ENCODE measurements around the gene PCDHA1. TPM values are rescaled to one million over a fixed set of nuclear protein-coding genes. Genes with fewer than 3 reads are reported as not detected.

PCDHA1 gene
- total RNA-seq, 1 experiment from 2014 or later = not detected

DNA sequence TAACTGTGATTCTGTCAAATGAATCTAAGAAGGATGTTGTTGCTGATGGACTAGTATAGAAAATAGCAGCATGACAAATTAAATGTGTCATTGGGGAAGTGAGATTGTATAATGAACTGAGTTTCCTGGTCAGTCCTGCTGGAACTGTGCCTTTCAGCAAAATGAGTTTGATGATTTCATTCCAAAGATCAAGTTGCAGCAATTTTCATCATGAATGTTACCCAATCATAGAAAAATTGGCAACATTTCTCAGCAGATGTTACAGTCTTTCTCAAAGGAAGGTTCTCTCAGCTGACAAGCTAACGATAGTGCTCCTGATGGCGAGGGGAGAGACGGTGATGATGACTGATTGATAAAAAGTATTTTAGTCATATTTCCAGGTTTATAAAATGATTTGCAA, 191.1 kb downstream of the PCDHA1 start:
- BruUV-seq (replicated peaks) = no TSS peak
- POLR2A ChIA-PET = no interaction called here
- no peaks in the 10 kb centered on the region for H3K9me3 Mint-ChIP-seq (ENCODE audit: unreplicated experiment)
- no peak for DNase-seq
- peaks cover 6% of the 10 kb centered on the region for H3K27me3 Mint-ChIP-seq (ENCODE audit: insufficient read depth, unreplicated experiment)
- TF ChIP-seq, protein P1, sequence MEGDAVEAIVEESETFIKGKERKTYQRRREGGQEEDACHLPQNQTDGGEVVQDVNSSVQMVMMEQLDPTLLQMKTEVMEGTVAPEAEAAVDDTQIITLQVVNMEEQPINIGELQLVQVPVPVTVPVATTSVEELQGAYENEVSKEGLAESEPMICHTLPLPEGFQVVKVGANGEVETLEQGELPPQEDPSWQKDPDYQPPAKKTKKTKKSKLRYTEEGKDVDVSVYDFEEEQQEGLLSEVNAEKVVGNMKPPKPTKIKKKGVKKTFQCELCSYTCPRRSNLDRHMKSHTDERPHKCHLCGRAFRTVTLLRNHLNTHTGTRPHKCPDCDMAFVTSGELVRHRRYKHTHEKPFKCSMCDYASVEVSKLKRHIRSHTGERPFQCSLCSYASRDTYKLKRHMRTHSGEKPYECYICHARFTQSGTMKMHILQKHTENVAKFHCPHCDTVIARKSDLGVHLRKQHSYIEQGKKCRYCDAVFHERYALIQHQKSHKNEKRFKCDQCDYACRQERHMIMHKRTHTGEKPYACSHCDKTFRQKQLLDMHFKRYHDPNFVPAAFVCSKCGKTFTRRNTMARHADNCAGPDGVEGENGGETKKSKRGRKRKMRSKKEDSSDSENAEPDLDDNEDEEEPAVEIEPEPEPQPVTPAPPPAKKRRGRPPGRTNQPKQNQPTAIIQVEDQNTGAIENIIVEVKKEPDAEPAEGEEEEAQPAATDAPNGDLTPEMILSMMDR (IDR thresholded peaks at IDR 0.05; ENCODE audit: insufficient read depth in 1 of 2, low read depth in 1 of 2, low read length in 1 of 2, severe bottlenecking in 1 of 2, unreplicated experiment in 1 of 2) = no peak
- H3K4me1 Mint-ChIP-seq (ENCODE audit: low read depth, unreplicated experiment) = no peaks in the 10 kb centered on the region
- no peaks in the 10 kb centered on the region for H3K9me3 ChIP-seq
- no peaks in the 10 kb centered on the region for H3K36me3 ChIP-seq (ENCODE audit: control insufficient read depth, insufficient read depth, low read length)
- no peaks in the 10 kb centered on the region for H3K4me1 ChIP-seq
- no peaks in the 10 kb centered on the region for H3K36me3 Mint-ChIP-seq (ENCODE audit: insufficient read depth, unreplicated experiment)
- no peaks in the 10 kb centered on the region for H3K27me3 ChIP-seq (replicated peaks; ENCODE audit: control insufficient read depth, insufficient read depth, low read length)
- CTCF ChIA-PET = no interaction called here
- no peak overlapping the region for H3K27ac Mint-ChIP-seq (ENCODE audit: unreplicated experiment)
- intact Hi-C loops (cut with micrococcal nuclease; ENCODE audit: unreplicated experiment) = no loop called here
- no peak overlapping the region for H3K4me3 Mint-ChIP-seq (ENCODE audit: unreplicated experiment)
- H3K4me3 ChIP-seq (ENCODE audit: low read depth, low read length) = no peak overlapping the region

- ChIA-PET CTCF (no interaction called here), POLR2A (no interaction called here)
- intact Hi-C loops (cut with micrococcal nuclease; ENCODE audit: unreplicated experiment) = no loop called here
- Mint-ChIP-seq H3K27me3 (ENCODE audit: insufficient read depth, unreplicated experiment) (peaks cover 6% of the 10 kb centered on the region), H3K4me1 (ENCODE audit: low read depth, unreplicated experiment) (no peaks in the 10 kb centered on the region), H3K36me3 (ENCODE audit: insufficient read depth, unreplicated experiment) (no peaks in the 10 kb centered on the region), H3K9me3 (ENCODE audit: unreplicated experiment) (no peaks in the 10 kb centered on the region), H3K4me3 (ENCODE audit: unreplicated experiment) (no peak overlapping the region), H3K27ac (ENCODE audit: unreplicated experiment) (no peak overlapping the region)
- H3K4me3 ChIP-seq (ENCODE audit: low read depth, low read length) = no peak overlapping the region
- no peak for DNase-seq
- no peaks in the 10 kb centered on the region for H3K4me1 ChIP-seq
- no peaks in the 10 kb centered on the region for H3K9me3 ChIP-seq
- H3K27me3 ChIP-seq (replicated peaks; ENCODE audit: control insufficient read depth, insufficient read depth, low read length) = no peaks in the 10 kb centered on the region
- TF ChIP-seq, protein P1 (IDR thresholded peaks at IDR 0.05; ENCODE audit: insufficient read depth in 1 of 2, low read depth in 1 of 2, low read length in 1 of 2, severe bottlenecking in 1 of 2, unreplicated experiment in 1 of 2) = no peak
- no TSS peak for BruUV-seq (replicated peaks)
- no peaks in the 10 kb centered on the region for H3K36me3 ChIP-seq (ENCODE audit: control insufficient read depth, insufficient read depth, low read length)
These were observed 192.3 kb downstream of the PCDHA1 start for GRCh38 chr5:140978260-140978659.

- Histone ChIP-seq H3K4me3 (ENCODE audit: low read depth, low read length) (no peak overlapping the region), H3K36me3 (ENCODE audit: control insufficient read depth, insufficient read depth, low read length) (no peaks in the 10 kb centered on the region), H3K9me3 (no peaks in the 10 kb centered on the region), H3K4me1 (no peaks in the 10 kb centered on the region), H3K27me3 (replicated peaks; ENCODE audit: control insufficient read depth, insufficient read depth, low read length) (no peaks in the 10 kb centered on the region)
- H3K4me1 Mint-ChIP-seq (ENCODE audit: low read depth, unreplicated experiment) = no peaks in the 10 kb centered on the region
- intact Hi-C loops (cut with micrococcal nuclease; ENCODE audit: unreplicated experiment) = no loop called here
- no peak overlapping the region for H3K27ac Mint-ChIP-seq (ENCODE audit: unreplicated experiment)
- ChIA-PET CTCF (no interaction called here), POLR2A (no interaction called here)
- BruUV-seq (replicated peaks) = no TSS peak
- TF ChIP-seq, protein P1 (IDR thresholded peaks at IDR 0.05; ENCODE audit: insufficient read depth in 1 of 2, low read depth in 1 of 2, low read length in 1 of 2, severe bottlenecking in 1 of 2, unreplicated experiment in 1 of 2) = no peak
- H3K27me3 Mint-ChIP-seq (ENCODE audit: insufficient read depth, unreplicated experiment) = peaks cover 6% of the 10 kb centered on the region
- H3K4me3 Mint-ChIP-seq (ENCODE audit: unreplicated experiment) = no peak overlapping the region
- no peak for DNase-seq
- H3K9me3 Mint-ChIP-seq (ENCODE audit: unreplicated experiment) = no peaks in the 10 kb centered on the region
- no peaks in the 10 kb centered on the region for H3K36me3 Mint-ChIP-seq (ENCODE audit: insufficient read depth, unreplicated experiment)
These were observed 193.0 kb downstream of the PCDHA1 start for GRCh38 chr5:140978983-140979382.

All from Caco-2 (cell line).